Measurements from ENCODE around the gene SSBP3. TPM values are rescaled to one million over a fixed set of nuclear protein-coding genes. Genes with fewer than 3 reads are reported as not detected.

Gene SSBP3
- total RNA-seq, 4 donors from 2014 or later = 19.0 to 35.2 (median 33.4) TPM

DNA sequence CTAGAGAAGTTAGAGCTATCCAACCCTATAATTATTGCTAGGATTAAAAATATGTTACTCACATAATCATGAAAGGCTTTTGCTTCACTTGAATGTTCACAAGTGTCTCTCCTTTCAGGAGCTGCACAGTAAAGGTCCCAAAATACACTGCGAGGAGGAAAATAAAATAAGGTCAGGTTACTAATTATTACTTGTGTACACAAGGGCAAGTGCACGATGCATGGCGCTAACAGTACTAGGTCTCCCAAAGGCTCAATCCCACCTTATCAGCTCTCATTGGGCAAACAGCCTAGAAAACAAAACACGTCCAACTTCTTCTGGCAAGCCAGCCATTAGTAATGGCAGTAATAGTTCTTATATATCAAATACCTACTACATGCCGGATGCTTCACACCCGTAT is 4.4 kb downstream of the SSBP3 start:
- Histone ChIP-seq H3K36me3 (peaks cover 0 to 53% (median 0%) of the 10 kb centered on the region in 3 donors), H3K4me3 (no peak overlapping the region), H3K4me1 (peaks cover 0 to 43% (median 2%) of the 10 kb centered on the region in 4 donors), H3K9me3 (no peaks in the 10 kb centered on the region), H3K27me3 (no peaks in the 10 kb centered on the region), H3K27ac (no peak overlapping the region)
- TF ChIP-seq, protein P1, sequence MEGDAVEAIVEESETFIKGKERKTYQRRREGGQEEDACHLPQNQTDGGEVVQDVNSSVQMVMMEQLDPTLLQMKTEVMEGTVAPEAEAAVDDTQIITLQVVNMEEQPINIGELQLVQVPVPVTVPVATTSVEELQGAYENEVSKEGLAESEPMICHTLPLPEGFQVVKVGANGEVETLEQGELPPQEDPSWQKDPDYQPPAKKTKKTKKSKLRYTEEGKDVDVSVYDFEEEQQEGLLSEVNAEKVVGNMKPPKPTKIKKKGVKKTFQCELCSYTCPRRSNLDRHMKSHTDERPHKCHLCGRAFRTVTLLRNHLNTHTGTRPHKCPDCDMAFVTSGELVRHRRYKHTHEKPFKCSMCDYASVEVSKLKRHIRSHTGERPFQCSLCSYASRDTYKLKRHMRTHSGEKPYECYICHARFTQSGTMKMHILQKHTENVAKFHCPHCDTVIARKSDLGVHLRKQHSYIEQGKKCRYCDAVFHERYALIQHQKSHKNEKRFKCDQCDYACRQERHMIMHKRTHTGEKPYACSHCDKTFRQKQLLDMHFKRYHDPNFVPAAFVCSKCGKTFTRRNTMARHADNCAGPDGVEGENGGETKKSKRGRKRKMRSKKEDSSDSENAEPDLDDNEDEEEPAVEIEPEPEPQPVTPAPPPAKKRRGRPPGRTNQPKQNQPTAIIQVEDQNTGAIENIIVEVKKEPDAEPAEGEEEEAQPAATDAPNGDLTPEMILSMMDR (IDR thresholded peaks at IDR 0.05) = no peak
- no peak for TF ChIP-seq POLR2A (IDR thresholded peaks at IDR 0.05)
- no peak for DNase-seq

DNA sequence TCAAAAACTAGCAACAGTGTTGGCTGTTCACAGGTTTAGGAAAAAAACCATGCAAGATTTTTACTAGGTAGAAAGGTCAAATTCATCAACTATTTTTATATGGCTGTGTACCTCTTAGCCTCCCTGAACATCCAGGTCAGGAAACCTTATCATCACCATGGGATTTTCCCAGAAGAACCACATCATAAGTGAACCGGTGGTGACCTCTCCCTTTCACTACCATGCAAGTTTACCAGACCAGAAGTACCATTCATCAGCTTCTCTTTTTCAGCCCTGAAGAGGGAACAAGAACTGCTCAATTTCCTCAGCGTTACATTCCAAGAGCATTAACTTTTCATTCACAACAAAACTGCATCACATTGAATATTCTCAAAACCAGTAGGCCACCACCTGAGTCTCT is 5.9 kb downstream of the SSBP3 start:
- Histone ChIP-seq H3K4me3 (no peak overlapping the region), H3K27ac (no peak overlapping the region), H3K27me3 (no peaks in the 10 kb centered on the region), H3K36me3 (peaks cover 0 to 57% (median 0%) of the 10 kb centered on the region in 3 donors), H3K9me3 (no peaks in the 10 kb centered on the region), H3K4me1 (peaks cover 0 to 49% (median 2%) of the 10 kb centered on the region in 4 donors)
- no peak for TF ChIP-seq POLR2A (IDR thresholded peaks at IDR 0.05)
- TF ChIP-seq, protein P1 (IDR thresholded peaks at IDR 0.05) = no peak
- no peak for DNase-seq

DNA sequence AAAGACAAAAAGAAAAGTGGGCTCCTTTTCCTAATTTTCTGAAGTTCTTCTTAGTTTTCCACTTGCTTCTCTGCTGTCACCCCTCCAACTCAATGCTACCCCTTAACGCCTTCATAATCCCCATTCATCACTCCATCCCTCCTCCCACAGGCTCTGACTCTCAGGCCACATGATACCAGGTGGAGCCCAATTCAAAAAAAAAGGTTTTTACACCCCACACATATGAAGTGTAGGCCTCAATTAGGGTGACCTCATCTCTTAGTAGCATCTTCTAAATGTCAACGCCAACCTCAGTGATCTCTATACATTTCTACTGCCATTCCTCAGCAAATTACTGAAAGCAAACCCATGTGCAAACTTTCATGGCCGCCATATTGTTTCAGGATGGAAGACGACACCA is 6.4 kb downstream of the SSBP3 start:
- Histone ChIP-seq H3K9me3 (no peaks in the 10 kb centered on the region), H3K36me3 (peaks cover 0 to 61% (median 0%) of the 10 kb centered on the region in 3 donors), H3K27ac (no peak overlapping the region), H3K27me3 (no peaks in the 10 kb centered on the region), H3K4me1 (peaks cover 0 to 47% (median under 1%) of the 10 kb centered on the region in 4 donors), H3K4me3 (no peak overlapping the region)
- no peak for DNase-seq
- TF ChIP-seq, protein P1 (IDR thresholded peaks at IDR 0.05) = no peak
- TF ChIP-seq POLR2A (IDR thresholded peaks at IDR 0.05) = no peak

GRCh38 chr1:54398963-54399528 is 7.1 kb downstream of the SSBP3 start:
- peaks cover 0 to 40% (median 0%) of the 10 kb centered on the region in 4 donors for H3K4me1 ChIP-seq
- TF ChIP-seq POLR2A (IDR thresholded peaks at IDR 0.05) = no peak
- TF ChIP-seq, protein P1 (IDR thresholded peaks at IDR 0.05) = no peak
- H3K9me3 ChIP-seq = no peaks in the 10 kb centered on the region
- no peak overlapping the region for H3K27ac ChIP-seq
- peaks cover 0 to 61% (median 0%) of the 10 kb centered on the region in 3 donors for H3K36me3 ChIP-seq
- no peak overlapping the region for H3K4me3 ChIP-seq
- DNase-seq = no peak
- H3K27me3 ChIP-seq = no peaks in the 10 kb centered on the region

DNA sequence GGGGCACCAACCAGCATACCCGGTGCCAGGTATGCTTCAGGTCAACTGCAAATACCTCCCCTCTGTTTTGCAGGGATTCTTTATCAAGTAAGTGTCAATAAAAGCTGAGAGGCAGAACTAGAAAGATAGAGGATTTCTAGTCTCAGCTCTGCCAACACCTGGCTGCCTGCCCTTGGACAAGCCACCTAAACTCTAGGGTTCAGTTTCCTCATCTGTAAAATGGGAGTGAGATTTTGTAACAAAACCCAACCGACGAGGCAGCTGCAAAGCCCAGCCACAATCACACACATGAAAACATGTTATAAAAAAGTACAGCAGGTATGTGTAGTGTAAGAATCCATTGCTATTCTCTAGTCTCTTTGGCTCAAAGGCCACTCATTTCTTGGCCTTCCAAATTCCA is 8.2 kb downstream of the SSBP3 start:
- no peak for TF ChIP-seq POLR2A (IDR thresholded peaks at IDR 0.05)
- DNase-seq = no peak
- Histone ChIP-seq H3K27me3 (no peaks in the 10 kb centered on the region), H3K4me3 (no peak overlapping the region), H3K4me1 (peaks cover 0 to 29% (median 0%) of the 10 kb centered on the region in 4 donors), H3K9me3 (no peaks in the 10 kb centered on the region), H3K36me3 (peaks cover 0 to 70% (median 0%) of the 10 kb centered on the region in 3 donors), H3K27ac (no peak overlapping the region)

DNA sequence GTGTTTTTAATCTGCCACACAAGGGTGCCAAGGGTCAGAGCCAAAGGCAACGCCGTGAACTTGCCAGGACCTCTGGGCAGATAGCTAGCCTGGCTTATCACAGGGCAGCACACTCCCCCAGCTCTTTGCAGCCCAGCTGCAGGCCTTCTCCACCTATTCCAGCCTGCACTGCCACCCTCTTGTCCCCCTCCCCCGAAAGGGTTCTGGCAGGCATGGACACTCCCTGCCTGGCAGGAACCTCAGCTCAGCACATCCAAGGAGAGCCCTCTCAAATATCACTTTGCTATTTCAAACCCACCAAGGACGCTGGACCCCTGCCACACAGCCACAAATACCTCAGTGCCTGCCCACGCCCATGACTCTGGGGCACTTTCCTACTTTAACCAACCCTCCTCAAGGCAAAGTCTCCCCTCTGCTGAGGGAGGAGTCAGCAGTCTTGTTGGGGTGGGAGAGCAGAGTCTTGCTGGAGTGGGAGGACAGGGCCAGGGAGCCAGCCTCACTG is 9.1 kb downstream of the SSBP3 start:
- TF ChIP-seq POLR2A (IDR thresholded peaks at IDR 0.05) = no peak
- TF ChIP-seq, protein P1 (IDR thresholded peaks at IDR 0.05) = no peak
- H3K9me3 ChIP-seq = no peaks in the 10 kb centered on the region
- no peak overlapping the region for H3K27ac ChIP-seq
- no peaks in the 10 kb centered on the region for H3K27me3 ChIP-seq
- H3K36me3 ChIP-seq = peaks cover 0 to 76% (median 0%) of the 10 kb centered on the region in 3 donors
- DNase-seq = no peak
- no peak overlapping the region for H3K4me3 ChIP-seq
- H3K4me1 ChIP-seq = peaks cover 0 to 21% (median 0%) of the 10 kb centered on the region in 4 donors
